ENCODE results near the gene LONP2.
"Not testable (repeated sequence)": the region's sequence is repeated elsewhere in the genome, so short reads cannot be mapped to it uniquely, and the experiment has no call there.

GRCh38 chr16:48377301-48377700 is 133.2 kb downstream of the LONP2 start:
- TF ChIP-seq NR3C1 (IDR thresholded peaks at IDR 0.05); POLR2A (IDR thresholded peaks at IDR 0.05; ENCODE audit: low read length); MAX (IDR thresholded peaks at IDR 0.05); CHD2 (IDR thresholded peaks at IDR 0.05; ENCODE audit: low read length, partially characterized antibody); CTCF (IDR thresholded peaks at IDR 0.05); KDM1A (IDR thresholded peaks at IDR 0.05; ENCODE audit: low read depth); POLR2AphosphoS2 (conservative IDR thresholded peaks at IDR 0.05; ENCODE audit: low read length); EP300 (IDR thresholded peaks at IDR 0.05); USF2 (IDR thresholded peaks at IDR 0.05); SREBF2 (IDR thresholded peaks at IDR 0.05); REST (IDR thresholded peaks at IDR 0.05): not testable (repeated sequence)
